ENCODE results near the gene C6.
"Not testable (repeated sequence)": the region's sequence is repeated elsewhere in the genome, so short reads cannot be mapped to it uniquely, and the experiment has no call there.

C6 gene

DNA sequence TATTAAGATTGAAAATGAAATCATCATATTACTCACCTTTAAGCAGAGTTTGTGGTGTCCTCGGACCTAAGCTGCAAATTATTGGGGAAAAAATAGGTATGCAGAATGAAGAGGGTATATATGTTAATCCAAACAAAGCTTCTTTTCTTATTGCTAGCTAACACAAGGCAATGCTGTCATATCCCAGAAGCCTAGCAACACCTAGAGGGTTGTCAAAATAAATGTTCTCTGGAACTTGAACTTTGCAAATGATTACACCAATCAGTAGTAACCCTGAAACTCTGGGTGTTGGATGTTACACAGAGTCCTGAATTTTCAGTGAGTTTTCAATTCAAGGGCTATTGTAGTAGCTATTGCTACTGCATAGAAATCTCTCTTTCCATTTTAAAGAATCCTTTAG is at the start of gene C6:
Gene C6, minus strand, starts transcription at position 193 of the 400 bp plus-strand sequence. CDS start 10,302 bp downstream, outside the sequence.
- DNase-seq: no peak

DNA sequence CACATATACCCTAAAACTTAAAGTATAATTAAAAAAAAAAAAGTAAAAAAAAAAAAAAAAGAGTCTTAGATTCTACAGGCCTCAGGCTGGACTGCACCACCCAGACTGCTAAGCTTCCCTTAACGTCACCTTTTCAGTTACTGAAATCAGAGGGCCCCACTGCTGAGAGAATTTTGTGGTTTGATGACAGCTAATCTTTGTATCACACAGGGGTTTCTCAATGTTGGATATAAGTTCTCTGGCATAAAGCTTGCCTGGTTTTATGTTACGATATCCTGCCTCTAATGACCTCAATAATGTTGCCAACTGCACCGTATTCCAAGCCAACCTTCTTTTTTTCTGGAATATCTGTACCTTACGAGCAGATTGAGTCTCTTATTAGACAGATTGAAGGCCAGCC is 43.1 kb upstream of the C6 start:
- no peak for DNase-seq

DNA sequence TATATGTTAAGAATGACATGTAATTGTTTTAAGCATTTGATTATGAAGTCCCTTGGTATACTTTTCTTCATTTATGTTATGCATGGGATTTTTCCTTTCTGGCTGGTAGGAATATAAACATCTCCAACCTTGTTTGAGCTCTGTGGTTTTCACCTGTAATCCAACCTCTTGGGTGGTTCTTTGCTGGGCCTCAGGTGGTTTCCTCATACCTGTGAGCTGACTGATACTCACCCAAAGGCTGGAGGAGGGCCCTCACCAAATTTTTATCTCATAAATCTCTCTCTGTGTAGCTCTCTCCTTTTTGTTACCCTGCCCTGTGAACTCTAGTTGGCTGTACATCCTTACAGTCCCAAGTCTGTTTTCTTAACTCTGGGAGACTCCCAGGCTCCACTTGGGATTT is 39.8 kb upstream of the C6 start:
- DNase-seq: no peak

DNA sequence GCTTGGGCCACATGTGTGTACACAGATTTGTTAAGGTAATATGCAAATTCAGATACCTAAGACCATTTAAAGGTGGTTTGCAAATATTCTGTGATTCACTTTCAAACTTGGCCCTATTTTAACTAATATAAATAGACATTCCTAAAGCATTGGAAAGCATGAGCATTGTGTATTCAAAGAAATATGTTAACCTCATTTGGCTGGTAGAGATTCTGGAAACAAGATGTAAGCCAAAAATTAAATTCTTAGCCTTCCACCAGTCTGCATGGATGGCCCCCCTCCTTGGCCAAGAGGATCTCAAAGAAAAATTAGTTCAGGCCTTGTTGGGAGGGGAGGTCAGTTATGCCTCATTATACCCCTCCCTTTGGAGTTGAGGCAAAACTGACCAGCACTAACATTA is 38.7 kb upstream of the C6 start:
- DNase-seq: no peak

DNA sequence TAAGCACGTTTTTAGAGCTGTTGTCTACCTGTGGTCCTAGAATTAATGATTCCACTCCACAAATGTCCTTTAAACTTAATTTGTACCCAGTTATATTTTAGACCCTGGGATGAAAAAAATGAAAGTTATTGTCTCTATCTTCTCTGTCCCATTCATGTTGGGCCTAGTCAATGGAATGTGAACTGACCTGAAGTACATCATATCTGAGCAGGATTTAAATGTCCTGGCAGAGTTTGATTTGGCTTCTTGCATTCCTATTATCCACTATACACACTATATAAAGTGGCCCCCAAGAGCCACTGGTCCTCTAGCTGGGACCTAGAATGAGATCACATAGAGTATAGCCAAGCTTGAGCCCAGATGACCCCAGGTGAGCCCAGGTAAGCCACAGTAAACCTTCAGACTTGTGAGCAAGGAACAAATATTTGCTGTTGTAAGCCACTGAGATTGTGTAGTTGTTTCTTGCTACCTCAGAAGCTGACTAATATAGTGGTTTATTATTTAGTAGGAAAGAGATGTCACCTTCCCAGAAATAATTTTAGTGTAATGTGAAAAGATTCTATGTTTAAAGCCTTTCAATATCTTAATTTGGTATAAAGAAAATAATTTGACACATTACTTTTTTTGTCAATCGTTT is 37.1 kb upstream of the C6 start:
- no peak for DNase-seq

DNA sequence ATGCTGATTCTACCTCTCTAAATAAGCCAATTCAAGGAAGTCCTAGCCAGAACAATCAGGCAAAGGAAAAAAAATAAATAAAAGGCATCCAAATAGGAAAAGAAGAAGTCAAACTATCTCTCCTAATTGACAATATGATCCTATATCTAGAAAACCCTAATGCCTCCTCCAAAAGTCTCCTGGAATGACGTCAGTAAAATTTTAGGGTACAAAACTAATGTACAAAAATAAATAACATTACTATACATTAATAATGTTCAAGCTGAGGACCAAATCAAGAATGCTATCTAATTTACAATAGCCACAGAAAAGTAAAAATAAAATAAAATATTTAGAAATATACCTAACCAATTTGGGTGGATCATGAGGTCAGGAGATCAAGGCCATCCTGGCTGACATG is 33.8 kb upstream of the C6 start:
- DNase-seq: no peak

DNA sequence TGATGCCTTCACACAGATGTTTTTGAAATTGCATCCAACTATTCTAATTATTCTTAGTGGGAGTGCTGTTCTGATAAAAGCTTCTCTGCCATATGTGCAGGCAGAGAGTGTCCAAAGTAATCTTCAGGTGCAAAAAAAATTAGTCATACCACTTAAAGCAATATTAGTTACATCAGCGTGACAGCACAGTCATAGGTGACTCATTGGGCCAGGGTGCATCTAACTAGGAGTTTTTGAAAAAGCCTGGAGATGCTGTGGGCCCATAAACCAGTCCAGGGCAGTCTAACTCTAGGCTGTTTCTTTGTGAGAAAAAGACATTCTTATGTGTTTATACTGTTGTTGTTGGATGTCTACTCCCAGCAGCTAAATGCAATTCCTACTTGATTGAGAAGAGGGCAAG is 33.0 kb upstream of the C6 start:
- no peak for DNase-seq

DNA sequence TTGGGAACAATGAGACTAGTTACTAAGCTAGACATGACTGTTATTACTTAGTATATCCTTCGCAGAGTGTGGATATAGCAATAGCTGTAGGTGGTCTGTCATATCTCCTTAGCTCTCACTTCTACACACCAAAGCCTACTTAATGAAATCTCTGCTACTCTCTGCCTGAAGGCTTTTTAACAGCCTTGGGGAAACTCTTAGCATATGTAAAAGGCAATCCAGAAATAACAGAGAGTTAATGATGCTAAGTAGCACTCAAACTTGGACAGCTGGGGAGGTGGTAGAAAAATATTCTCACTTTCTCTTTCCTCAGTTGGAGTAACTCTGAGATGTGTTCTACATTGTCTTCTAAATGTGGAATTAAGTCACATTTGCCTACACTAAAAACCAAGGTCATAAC is 30.2 kb upstream of the C6 start:
- DNase-seq: no peak

DNA sequence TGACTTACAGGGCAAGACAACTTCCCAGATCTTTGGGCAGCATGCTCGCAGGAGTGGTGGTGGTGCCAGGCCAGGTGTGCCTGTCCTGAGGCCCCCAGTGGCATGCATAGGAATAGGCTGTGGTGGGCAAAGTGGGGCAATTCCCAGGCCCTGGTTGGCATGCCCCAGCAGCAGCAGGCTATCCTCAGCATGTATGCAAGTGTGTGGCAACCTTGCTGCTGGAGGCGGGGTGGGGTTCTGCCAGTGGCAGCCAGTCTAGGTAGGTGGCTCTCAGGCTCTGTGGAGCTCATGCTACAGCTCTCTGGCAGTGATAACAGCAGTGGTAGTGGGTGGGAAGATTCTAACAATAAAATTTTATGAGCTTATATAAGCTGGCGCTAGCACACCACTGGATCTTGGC is 27.7 kb upstream of the C6 start:
- no peak for DNase-seq

DNA sequence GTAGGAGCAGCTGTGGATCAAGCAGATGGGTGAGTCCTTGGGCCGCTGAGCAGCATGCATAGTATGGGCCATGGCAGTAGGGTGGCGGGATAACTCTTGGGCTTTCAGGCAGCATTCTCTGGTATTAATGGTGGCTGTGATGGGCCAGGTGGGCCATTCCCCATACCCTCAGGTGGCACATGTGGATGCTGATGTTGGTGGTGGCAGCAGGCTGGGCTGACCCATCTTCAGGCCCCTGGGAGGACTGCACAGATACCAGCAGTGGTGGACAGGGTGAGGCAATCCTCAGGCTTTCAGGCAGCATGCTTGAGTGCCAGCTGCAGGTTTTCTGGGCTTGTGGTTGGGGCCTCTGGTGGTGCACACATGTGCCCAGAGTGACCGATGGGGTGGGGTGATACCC is 27.1 kb upstream of the C6 start:
- no peak for DNase-seq

DNA sequence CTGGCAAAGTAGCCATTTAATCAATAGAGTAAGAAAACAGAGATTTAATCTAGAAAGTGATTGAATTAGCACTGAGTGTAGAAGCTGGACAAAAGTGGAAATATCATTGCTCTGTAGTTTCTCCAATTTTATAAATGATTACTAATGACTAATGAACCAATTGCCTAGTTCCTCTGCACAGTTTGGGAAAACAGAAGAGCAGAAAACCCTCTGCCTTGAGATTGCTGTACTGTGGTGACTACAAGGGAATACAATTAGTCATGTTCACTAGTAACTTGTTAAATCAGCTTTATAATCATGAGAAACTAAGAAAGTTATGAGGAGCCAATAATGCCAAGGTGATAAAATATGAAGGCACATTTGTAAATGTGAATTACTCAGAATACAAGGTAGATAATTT is 21.1 kb upstream of the C6 start:
- DNase-seq: no peak

DNA sequence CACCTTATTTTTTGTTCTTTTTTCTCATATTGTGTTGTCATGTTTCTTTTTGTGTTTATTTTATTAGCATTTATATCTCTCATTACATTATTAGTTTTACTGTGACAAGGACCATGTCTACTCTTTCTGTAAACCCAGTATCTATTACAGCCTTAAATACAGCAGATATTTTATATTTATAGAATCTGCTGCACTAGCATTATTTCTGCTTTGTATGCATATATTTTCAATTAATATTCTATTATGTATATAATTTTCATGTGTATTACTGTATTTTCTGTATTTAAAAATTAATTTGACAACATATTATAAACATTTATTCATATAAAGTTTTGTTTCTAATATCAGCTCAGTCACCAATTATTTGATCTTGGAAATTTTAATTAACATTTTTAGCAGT is 19.5 kb upstream of the C6 start:
- DNase-seq: no peak

DNA sequence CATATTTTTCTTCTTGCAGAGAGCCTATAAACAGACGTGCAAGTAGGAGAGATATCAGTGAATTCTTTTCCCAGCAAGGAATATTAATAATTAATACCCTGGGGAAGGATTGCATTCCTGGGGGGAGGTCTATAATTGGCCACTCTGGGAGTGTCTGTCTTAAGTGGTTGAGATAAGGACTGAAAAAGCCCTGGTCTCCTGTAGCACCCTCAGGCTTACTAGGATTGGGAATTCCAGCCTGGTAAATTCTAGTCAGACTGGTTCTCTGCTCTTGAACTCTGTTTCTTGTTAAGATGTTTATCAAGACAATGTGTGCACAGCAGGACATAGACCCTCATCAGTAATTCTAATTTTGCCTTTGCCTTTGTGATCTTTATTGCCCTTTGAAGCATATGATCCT is 16.9 kb upstream of the C6 start:
- DNase-seq: not testable (repeated sequence)

DNA sequence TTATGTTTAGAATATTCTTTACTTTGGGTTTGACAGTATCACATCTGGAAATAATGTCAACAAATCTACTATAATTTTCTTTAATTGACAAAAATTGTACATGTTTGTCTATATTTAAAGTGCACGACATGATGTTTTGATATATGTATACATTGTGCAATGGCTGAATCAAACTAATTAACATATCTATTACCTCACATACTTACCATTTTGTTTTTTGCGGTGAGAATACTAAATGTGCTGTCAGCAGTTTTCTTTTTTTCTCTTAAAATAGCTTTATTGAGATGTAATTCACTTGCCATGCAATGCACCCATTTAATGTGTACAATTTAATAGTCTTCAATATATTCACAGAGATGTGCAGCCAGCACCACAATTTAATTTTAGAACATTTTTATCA is 10.6 kb upstream of the C6 start:
- DNase-seq: no peak

DNA sequence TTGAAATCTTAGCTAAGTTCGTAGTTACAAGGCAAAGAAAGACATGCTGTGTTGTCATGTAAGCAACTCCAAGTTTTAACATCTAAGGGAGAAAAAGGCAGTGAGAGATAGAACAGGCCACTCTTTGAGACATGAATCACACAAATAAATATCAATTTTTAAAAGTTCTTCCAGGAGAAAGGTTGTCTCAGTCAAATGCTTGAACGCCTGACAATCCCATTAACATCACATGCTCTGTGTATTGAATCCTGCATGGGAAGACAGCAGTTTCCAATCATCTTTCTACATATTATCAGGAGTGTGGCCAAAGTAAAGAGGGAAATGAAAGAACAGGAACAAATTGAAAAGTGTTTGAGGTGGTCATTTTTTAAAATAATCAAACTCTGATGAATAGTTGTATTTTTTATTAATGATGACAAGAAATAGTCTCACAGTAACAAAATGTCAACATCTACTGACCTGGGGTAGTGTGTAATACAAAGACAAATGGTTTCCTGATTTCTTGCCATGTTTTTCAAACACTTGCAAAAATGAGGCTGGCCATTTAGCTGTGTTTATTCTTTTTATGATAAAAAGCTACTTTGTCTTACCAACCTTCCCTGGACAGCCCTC is 6.4 kb upstream of the C6 start:
- DNase-seq: no peak

DNA sequence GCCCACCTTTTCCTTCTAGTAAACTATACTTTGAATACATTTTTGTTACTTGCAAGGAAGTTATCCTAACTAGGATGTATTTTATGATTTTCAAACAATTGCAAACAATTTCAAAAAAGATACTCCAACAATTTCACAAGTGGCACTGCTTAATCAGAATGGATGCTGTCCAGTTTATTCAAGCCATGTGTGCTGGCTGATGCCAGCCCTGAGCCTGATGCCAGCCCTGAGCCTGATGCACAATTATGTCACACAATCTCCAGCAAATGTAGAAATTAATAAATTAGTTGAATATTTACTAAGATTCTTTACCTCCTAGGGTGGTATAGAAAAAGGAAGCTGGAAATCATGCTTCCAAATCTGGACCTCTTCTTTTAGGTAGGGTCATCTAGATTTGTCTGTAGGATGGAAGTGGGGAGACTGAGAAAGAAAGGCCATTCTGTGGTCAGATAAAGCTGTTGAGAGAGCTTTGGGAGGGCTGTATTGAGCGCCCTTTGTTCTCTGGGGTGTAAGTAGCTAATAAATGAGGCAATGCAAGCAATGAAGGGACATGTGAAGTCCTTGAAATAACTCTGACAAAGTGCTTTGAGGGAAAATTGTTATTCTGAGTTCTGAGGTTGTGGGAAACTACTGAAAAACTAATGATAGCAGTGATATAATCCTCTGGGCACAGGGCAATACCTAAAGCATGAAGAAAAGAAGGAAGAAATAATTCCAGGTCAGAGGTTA is 5.8 kb upstream of the C6 start:
- DNase-seq: no peak

DNA sequence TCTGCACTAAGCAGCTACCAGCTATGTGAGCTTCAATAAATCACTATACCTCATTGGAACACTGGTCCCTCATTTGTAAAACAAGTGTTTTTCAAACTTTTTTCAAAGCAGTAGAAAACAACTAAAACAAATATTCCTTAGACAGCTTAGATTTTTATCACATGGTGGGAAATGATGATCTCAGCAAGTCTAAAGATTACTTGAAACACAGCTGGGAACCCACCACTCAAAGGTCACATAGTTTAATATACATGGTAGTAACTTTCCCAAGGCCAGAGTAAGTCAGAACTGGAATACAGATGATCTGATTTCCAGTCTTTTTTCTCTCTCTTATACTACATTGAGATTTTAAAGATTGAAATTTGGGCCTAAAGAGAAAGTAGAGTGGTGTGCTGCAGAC is 850 bp upstream of the C6 start:
- no peak for DNase-seq

DNA sequence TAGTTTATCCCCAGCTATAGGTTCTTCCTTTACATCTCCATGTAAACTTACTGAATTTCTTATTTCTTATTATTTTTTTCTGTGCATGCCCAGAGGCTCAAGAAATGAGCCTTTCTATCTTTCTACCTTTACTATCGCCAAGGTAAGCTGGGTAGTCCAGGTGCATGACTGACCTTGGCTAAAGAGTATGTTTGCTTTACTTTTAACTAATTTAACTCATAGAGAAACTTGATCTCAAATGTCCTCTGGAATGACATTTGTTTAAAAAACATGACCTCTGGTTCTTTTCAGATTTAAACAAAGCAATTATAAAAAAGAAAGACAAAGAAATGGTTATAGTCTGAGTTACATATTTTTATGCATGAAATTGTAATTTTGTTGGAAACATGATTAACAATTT is 397 bp downstream of the C6 start:
- no peak for DNase-seq

DNA sequence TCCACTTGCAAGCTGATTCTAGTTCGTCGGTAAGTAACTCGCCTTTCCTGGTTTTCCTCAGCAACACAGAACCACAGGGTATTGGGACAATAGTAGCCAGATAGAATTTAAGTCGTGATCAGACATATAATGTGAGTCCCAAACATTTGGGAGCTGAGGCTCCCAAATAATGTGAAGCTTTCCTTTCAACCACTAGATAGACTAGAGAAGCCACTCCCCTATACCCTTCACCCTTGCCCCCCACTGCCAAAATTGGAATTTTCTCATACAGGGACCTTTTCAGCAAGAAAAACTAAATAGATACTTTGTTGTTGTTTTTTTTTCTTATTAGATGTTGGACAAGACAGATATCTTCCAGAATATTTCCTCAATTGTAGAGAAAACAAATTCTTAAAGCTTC is 1.9 kb downstream of the C6 start:
- DNase-seq: no peak

DNA sequence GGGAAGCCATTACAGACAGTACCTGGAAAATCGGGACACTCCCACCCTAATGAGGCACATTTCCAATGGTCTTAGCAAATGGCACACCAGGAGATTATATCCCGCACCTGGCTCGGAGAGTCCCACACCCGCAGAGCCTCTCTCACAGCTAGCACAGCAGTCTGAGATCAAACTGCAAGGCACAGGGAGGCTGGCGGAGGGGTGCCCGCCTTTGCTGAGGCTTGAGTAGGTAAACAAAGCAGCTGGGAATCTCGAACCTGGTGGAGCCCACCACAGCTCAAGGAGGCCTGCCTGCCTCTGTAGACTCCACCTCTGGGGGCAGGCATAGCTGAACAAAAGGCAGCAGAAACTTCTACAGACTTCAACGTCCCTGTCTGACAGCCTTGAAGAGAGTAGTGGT is 7.9 kb downstream of the C6 start:
- DNase-seq: not testable (repeated sequence)

DNA sequence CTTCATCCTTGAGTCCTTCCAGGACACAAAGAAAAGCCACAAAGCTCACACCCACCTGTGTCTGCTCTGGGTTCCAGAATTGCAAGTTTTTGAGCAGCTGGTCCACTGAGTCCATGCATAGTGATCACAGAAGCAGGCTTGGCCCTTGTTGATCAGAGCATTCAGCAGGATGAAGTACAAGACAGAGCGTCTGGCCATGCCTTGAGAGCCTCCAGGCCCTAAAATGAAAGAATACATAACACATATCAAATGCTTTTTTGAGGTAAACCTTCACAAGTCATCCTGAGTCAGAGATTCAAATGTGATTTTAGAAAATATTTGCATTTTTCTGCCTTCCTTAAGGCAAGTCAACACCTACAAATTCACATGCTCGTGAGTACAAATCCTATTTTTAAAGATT is 10.3 kb downstream of the C6 start:
- DNase-seq: no peak

DNA sequence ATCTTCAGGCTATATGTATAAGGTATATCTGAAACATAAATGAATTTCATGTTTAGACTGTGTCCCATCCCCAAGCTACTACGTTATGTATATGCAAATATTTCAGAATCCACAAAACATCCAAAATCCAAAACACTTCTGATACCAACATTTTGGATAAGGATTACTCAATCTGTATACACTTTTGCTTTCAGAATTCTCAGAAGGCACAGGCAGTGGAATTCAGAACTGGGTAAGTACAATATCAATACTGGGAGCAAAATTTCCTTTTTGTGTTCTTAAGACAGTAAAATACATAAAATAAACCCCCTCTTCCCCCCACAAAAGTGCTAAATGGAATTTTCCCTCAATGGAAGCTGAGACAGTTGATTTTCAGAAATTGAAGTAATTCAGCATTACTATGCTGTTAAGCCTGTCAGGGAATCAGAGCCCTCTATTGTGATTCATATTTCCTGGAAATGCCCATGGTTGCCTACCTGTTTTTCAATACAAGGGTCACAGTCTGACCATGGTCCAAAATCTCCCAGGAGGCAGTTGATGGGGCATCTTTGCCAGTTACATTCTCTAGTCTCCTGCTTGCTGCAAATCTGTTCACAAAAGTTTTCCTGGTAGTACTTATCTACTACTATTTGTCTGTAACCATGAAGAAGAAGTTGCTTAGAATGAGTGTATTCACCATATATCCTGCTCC is 12.1 kb downstream of the C6 start:
- no peak for DNase-seq

DNA sequence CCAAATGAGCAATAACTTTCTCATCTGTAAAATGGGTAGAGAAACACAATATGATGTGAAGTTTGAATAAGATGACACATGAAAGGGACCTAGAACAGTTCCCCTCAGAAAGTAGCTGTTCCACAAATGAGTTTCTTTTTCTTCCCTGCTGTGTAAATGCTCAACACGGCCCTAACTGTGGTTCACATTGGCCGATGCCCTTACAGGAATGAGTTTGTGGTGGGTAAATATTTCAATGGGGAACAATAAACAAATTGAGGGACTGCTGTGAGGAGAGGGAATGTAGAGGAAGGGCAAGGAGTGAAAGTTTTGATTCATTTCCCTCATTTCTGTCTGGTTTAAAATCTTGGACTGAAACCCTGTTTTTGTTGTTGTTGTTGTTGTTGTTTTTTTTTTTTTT is 12.8 kb downstream of the C6 start:
- DNase-seq: no peak

DNA sequence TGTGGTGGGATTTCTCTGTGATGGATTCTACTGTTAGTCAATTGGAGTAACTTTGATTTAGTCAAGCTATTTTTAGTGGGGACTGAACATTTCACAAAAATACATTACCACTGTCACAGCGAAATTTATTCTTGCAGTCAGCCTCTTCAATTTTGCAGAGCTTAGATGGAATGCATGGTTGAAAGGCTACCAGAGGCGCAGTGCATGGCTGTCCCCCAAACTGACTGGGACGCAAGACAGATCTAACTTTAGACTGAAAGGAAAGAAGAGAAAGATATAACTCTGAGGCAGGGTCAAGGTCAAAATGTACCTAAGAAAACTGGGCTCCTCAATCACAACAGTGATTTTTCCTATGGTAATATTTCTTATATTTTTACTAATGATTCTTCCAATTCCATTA is 13.7 kb downstream of the C6 start:
- no peak for DNase-seq

Data from NCI-H1417 treated with DMSO at 0.1 percent for 48 hours (cell line).